WTC11 (cell line): ENCODE measurements around the gene FADD. TPM values are rescaled to one million over a fixed set of nuclear protein-coding genes. Genes with fewer than 3 reads are reported as not detected.

Experiments
- ATAC-seq: fragments of 200-7000 bp; cut with Tn5 transposase; 2 replicates; pipeline ENCODE4 v1.10.0; 2021; ENCODE audit warnings: mild to moderate bottlenecking, moderate library complexity
- CTCF ChIA-PET: fragments of 300-600 bp; sonication (Branson Sonifier 250); formaldehyde crosslinking; loops from one replicate; lab custom pipeline; 2021; ENCODE audit warnings: antibody characterized with exemption; lab: Charles Lee
- POLR2A ChIA-PET: fragments of 350-600 bp; sonication (Branson Sonifier 250); formaldehyde crosslinking; loops from one replicate; lab custom pipeline; 2021; ENCODE audit warnings: antibody characterized with exemption; lab: Charles Lee
- DNase-seq: peaks from one replicate; pipeline ENCODE4 v3.0.0; 2021; ENCODE audit warnings: low spot score
- H3K27ac Mint-ChIP-seq: 2 replicates; pipeline ENCODE4 v1.8.0; 2021; ENCODE audit warnings: mixed read lengths
- H3K27me3 Mint-ChIP-seq: 2 replicates; pipeline ENCODE4 v1.8.0; 2021; ENCODE audit warnings: low read depth, mild to moderate bottlenecking, moderate library complexity, mixed read lengths
- H3K36me3 Mint-ChIP-seq: 2 replicates; pipeline ENCODE4 v1.8.0; 2021; ENCODE audit warnings: mixed read lengths
- H3K4me1 Mint-ChIP-seq: 2 replicates; pipeline ENCODE4 v1.8.0; 2022; ENCODE audit warnings: mixed read lengths
- H3K4me3 Mint-ChIP-seq: 2 replicates; pipeline ENCODE4 v1.8.0; 2021; ENCODE audit warnings: mild to moderate bottlenecking, moderate library complexity, mixed read lengths
- H3K9me3 Mint-ChIP-seq: 2 replicates; pipeline ENCODE4 v1.8.0; 2021; ENCODE audit warnings: mixed read lengths
- CBFB ChIP-seq: sonication (generic); formaldehyde crosslinking; IDR thresholded peaks from 2 replicates; pipeline ENCODE4 v1.8.1; 2022; ENCODE audit warnings: mild to moderate bottlenecking, low read depth, missing genetic modification reagents
- ELF4 ChIP-seq: sonication (generic); formaldehyde crosslinking; IDR thresholded peaks from 2 replicates; pipeline ENCODE4 v1.8.1; 2022; ENCODE audit warnings: low read depth, mild to moderate bottlenecking, moderate library complexity, missing genetic modification reagents
- EMX1 ChIP-seq: fragments of 250-450 bp; sonication (Bioruptor Pico); IDR thresholded peaks from 2 replicates; pipeline ENCODE4 v1.8.0; 2021; ENCODE audit warnings: mild to moderate bottlenecking
- ETV6 ChIP-seq: sonication (generic); formaldehyde crosslinking; IDR thresholded peaks from 2 replicates; pipeline ENCODE4 v1.8.1; 2022; ENCODE audit warnings: mild to moderate bottlenecking, missing genetic modification reagents
- FOXJ3 ChIP-seq: sonication (generic); formaldehyde crosslinking; IDR thresholded peaks from 2 replicates; pipeline ENCODE4 v1.9.0; 2021; ENCODE audit warnings: missing genetic modification reagents, mild to moderate bottlenecking, borderline replicate concordance
- GABPB1 ChIP-seq: sonication (generic); formaldehyde crosslinking; IDR thresholded peaks from 2 replicates; pipeline ENCODE4 v1.8.1; 2023; ENCODE audit warnings: mild to moderate bottlenecking, missing genetic modification reagents
- JUN ChIP-seq: sonication (generic); formaldehyde crosslinking; IDR thresholded peaks from 2 replicates; pipeline ENCODE4 v1.8.0; 2023; ENCODE audit warnings: mild to moderate bottlenecking, missing genetic modification reagents
- NFATC4 ChIP-seq: fragments of 250-450 bp; sonication (Bioruptor Pico); IDR thresholded peaks from 2 replicates; pipeline ENCODE4 v1.9.0; 2021; ENCODE audit warnings: mild to moderate bottlenecking
- TCF7 ChIP-seq: sonication (generic); formaldehyde crosslinking; IDR thresholded peaks from 2 replicates; pipeline ENCODE4 v1.8.0; 2022; ENCODE audit warnings: mild to moderate bottlenecking, low read depth, missing genetic modification reagents, moderate library complexity
- TEAD1 ChIP-seq: sonication (generic); formaldehyde crosslinking; IDR thresholded peaks from 2 replicates; pipeline ENCODE4 v1.8.0; 2022; ENCODE audit warnings: mild to moderate bottlenecking, missing genetic modification reagents
- ZBTB21 ChIP-seq: sonication (generic); formaldehyde crosslinking; IDR thresholded peaks from 2 replicates; pipeline ENCODE4 v1.8.1; 2023; ENCODE audit warnings: mild to moderate bottlenecking, missing genetic modification reagents, borderline replicate concordance
- ZNF121 ChIP-seq: sonication (generic); formaldehyde crosslinking; IDR thresholded peaks from 2 replicates; pipeline ENCODE4 v1.8.0; 2023; ENCODE audit warnings: missing genetic modification reagents
- ZNF317 ChIP-seq: sonication (generic); formaldehyde crosslinking; IDR thresholded peaks from 2 replicates; pipeline ENCODE4 v1.8.1; 2023; ENCODE audit warnings: low read depth, mild to moderate bottlenecking, moderate library complexity, missing genetic modification reagents, borderline replicate concordance
- ZNF416 ChIP-seq: fragments of 250-450 bp; sonication (Bioruptor Pico); IDR thresholded peaks from 2 replicates; pipeline ENCODE4 v1.9.0; 2021; ENCODE audit warnings: mild to moderate bottlenecking, inconsistent platforms
- ZNF423 ChIP-seq: fragments of 250-450 bp; sonication (Bioruptor Pico); IDR thresholded peaks from 2 replicates; pipeline ENCODE4 v2.1.2; 2022; ENCODE audit warnings: mild to moderate bottlenecking, moderate library complexity
- total RNA-seq: library from RNA; stranded (reverse); gene quantifications from 3 replicates; pipeline ENCODE4 v1.2.3, GENCODE V29; 2021
- TF ChIP-seq, protein P1 (sequence below): sonication (generic); formaldehyde crosslinking; IDR thresholded peaks from 2 replicates; pipeline ENCODE4 v1.8.1; 2023; ENCODE audit warnings: mild to moderate bottlenecking, moderate library complexity, missing genetic modification reagents
- TF ChIP-seq, protein P2 (sequence below): sonication (generic); formaldehyde crosslinking; IDR thresholded peaks from 2 replicates; pipeline ENCODE4 v1.8.0; 2023; ENCODE audit warnings: missing genetic modification reagents, mild to moderate bottlenecking, borderline replicate concordance
- TF ChIP-seq, protein P3 (sequence below): sonication (generic); formaldehyde crosslinking; IDR thresholded peaks from 2 replicates; pipeline ENCODE4 v1.8.1; 2023; ENCODE audit warnings: mild to moderate bottlenecking, missing genetic modification reagents, moderate library complexity
- TF ChIP-seq, protein P4 (sequence below): sonication (generic); formaldehyde crosslinking; IDR thresholded peaks from 2 replicates; pipeline ENCODE4 v1.8.1; 2022; ENCODE audit warnings: missing genetic modification reagents, borderline replicate concordance
- TF ChIP-seq, protein P5 (sequence below): fragments of 200-600 bp; IDR thresholded peaks from 2 replicates; pipeline ENCODE4 v1.8.0; 2022; ENCODE audit warnings: antibody characterized with exemption

Gene FADD
- total RNA-seq, 1 experiment from 2014 or later: 49.0 TPM

DNA sequence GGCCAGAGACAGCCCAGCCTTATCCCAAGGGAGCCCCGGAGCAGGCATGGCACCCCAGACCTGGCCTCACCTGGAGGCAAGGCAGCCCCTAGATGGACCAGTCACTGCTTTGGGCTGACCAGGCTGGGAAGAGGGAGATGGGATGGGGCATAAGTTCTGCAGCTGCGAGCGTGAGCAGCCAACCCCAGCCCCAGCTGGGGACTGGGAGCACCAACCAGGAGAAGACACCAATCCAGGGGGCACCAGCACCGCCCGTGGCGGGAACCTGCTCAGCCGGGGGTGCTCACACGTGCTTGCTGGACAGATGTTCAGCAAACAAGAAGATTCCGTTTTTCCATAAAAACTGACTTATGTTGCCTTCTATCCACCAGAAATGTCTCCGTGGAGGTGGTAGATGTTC is 16.2 kb upstream of the FADD start (continued):
- TF ChIP-seq, protein P1, sequence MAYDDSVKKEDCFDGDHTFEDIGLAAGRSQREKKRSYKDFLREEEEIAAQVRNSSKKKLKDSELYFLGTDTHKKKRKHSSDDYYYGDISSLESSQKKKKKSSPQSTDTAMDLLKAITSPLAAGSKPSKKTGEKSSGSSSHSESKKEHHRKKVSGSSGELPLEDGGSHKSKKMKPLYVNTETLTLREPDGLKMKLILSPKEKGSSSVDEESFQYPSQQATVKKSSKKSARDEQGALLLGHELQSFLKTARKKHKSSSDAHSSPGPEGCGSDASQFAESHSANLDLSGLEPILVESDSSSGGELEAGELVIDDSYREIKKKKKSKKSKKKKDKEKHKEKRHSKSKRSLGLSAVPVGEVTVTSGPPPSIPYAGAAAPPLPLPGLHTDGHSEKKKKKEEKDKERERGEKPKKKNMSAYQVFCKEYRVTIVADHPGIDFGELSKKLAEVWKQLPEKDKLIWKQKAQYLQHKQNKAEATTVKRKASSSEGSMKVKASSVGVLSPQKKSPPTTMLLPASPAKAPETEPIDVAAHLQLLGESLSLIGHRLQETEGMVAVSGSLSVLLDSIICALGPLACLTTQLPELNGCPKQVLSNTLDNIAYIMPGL (CRISPR knock-in tag): no peak
- TF ChIP-seq FOXJ3 (CRISPR knock-in tag): no peak
- TF ChIP-seq, all 79 proteins: peak for 0

DNA sequence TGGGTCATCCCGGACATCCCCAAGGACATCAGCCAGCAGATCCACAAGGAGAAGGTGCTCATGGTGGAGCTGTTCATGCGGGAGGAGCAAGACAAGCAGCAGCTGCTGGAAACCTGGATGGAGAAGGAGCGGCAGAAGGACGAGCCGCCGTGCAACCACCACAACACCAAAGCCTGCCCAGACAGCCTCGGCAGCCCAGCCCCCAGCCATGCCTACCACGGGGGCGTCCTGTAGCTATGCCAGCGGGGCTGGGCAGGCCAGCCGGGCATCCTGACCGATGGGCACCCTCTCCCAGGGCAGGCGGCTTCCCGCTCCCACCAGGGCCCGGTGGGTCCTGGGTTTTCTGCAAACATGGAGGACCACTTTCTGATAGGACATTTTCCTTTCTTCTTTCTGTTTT is 15.3 kb upstream of the FADD start:
- no peak for TF ChIP-seq ELF4 (CRISPR knock-in tag)
- TF ChIP-seq EMX1: no peak
- TF ChIP-seq, protein P2, sequence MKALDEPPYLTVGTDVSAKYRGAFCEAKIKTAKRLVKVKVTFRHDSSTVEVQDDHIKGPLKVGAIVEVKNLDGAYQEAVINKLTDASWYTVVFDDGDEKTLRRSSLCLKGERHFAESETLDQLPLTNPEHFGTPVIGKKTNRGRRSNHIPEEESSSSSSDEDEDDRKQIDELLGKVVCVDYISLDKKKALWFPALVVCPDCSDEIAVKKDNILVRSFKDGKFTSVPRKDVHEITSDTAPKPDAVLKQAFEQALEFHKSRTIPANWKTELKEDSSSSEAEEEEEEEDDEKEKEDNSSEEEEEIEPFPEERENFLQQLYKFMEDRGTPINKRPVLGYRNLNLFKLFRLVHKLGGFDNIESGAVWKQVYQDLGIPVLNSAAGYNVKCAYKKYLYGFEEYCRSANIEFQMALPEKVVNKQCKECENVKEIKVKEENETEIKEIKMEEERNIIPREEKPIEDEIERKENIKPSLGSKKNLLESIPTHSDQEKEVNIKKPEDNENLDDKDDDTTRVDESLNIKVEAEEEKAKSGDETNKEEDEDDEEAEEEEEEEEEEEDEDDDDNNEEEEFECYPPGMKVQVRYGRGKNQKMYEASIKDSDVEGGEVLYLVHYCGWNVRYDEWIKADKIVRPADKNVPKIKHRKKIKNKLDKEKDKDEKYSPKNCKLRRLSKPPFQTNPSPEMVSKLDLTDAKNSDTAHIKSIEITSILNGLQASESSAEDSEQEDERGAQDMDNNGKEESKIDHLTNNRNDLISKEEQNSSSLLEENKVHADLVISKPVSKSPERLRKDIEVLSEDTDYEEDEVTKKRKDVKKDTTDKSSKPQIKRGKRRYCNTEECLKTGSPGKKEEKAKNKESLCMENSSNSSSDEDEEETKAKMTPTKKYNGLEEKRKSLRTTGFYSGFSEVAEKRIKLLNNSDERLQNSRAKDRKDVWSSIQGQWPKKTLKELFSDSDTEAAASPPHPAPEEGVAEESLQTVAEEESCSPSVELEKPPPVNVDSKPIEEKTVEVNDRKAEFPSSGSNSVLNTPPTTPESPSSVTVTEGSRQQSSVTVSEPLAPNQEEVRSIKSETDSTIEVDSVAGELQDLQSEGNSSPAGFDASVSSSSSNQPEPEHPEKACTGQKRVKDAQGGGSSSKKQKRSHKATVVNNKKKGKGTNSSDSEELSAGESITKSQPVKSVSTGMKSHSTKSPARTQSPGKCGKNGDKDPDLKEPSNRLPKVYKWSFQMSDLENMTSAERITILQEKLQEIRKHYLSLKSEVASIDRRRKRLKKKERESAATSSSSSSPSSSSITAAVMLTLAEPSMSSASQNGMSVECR (CRISPR knock-in tag): no peak
- TF ChIP-seq ZNF121: no peak
- TF ChIP-seq, protein P3, sequence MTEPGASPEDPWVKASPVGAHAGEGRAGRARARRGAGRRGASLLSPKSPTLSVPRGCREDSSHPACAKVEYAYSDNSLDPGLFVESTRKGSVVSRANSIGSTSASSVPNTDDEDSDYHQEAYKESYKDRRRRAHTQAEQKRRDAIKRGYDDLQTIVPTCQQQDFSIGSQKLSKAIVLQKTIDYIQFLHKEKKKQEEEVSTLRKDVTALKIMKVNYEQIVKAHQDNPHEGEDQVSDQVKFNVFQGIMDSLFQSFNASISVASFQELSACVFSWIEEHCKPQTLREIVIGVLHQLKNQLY (CRISPR knock-in tag): no peak
- no peak for TF ChIP-seq ZNF317 (CRISPR knock-in tag)
- TF ChIP-seq, protein P4, sequence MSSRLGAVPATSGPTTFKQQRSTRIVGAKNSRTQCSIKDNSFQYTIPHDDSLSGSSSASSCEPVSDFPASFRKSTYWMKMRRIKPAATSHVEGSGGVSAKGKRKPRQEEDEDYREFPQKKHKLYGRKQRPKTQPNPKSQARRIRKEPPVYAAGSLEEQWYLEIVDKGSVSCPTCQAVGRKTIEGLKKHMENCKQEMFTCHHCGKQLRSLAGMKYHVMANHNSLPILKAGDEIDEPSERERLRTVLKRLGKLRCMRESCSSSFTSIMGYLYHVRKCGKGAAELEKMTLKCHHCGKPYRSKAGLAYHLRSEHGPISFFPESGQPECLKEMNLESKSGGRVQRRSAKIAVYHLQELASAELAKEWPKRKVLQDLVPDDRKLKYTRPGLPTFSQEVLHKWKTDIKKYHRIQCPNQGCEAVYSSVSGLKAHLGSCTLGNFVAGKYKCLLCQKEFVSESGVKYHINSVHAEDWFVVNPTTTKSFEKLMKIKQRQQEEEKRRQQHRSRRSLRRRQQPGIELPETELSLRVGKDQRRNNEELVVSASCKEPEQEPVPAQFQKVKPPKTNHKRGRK (CRISPR knock-in tag): no peak
- no peak for TF ChIP-seq ETV6 (CRISPR knock-in tag)
- TF ChIP-seq ZNF423: no peak
- TF ChIP-seq TCF7 (CRISPR knock-in tag): no peak
- TF ChIP-seq ZNF416 (CRISPR knock-in tag): no peak
- TF ChIP-seq, protein P1 (CRISPR knock-in tag): no peak
- TF ChIP-seq NFATC4 (CRISPR knock-in tag): no peak
- TF ChIP-seq TEAD1: no peak
- no peak for TF ChIP-seq ZBTB21 (CRISPR knock-in tag)
- TF ChIP-seq JUN: no peak
- TF ChIP-seq GABPB1 (CRISPR knock-in tag): no peak
- TF ChIP-seq CBFB (CRISPR knock-in tag): no peak
- TF ChIP-seq, protein P5, sequence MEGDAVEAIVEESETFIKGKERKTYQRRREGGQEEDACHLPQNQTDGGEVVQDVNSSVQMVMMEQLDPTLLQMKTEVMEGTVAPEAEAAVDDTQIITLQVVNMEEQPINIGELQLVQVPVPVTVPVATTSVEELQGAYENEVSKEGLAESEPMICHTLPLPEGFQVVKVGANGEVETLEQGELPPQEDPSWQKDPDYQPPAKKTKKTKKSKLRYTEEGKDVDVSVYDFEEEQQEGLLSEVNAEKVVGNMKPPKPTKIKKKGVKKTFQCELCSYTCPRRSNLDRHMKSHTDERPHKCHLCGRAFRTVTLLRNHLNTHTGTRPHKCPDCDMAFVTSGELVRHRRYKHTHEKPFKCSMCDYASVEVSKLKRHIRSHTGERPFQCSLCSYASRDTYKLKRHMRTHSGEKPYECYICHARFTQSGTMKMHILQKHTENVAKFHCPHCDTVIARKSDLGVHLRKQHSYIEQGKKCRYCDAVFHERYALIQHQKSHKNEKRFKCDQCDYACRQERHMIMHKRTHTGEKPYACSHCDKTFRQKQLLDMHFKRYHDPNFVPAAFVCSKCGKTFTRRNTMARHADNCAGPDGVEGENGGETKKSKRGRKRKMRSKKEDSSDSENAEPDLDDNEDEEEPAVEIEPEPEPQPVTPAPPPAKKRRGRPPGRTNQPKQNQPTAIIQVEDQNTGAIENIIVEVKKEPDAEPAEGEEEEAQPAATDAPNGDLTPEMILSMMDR: no peak
- no peaks in the 10 kb centered on the region for H3K27me3 Mint-ChIP-seq
- H3K36me3 Mint-ChIP-seq: no peaks in the 10 kb centered on the region
- DNase-seq (no peak), ATAC-seq (no peak)
- H3K4me1 Mint-ChIP-seq: peaks cover 3% of the 10 kb centered on the region
- ChIA-PET CTCF (interaction anchor here (0.9 to 1.6 kb wide), 4 partner anchors 9 to 269 kb away, joined by 3 to 6 read pairs (median 4); no protein-coding TSS in a partner anchor), POLR2A (interaction anchor here (0.5 kb wide), 1 partner anchor 60 kb away, joined by 3 read pairs; no protein-coding TSS in a partner anchor)
- H3K4me3 Mint-ChIP-seq: no peak overlapping the region
- no peaks in the 10 kb centered on the region; the same call in 1 of the 2 replicates for H3K9me3 Mint-ChIP-seq
- H3K27ac Mint-ChIP-seq: no peak overlapping the region
